GM19395 (cell line): Measurements from ENCODE around the gene OR1A1.
"Not testable (repeated sequence)": the region's sequence is repeated elsewhere in the genome, so short reads cannot be mapped to it uniquely, and the experiment has no call there.

Experiments used
- ATAC-seq: cut with Tn5 transposase; IDR thresholded peaks from one replicate; pipeline ENCODE4 v1.9.1; 2021; ENCODE audit warnings: mild to moderate bottlenecking, moderate library complexity; ENCODE audit not compliant: unreplicated experiment

OR1A1 gene, protein sequence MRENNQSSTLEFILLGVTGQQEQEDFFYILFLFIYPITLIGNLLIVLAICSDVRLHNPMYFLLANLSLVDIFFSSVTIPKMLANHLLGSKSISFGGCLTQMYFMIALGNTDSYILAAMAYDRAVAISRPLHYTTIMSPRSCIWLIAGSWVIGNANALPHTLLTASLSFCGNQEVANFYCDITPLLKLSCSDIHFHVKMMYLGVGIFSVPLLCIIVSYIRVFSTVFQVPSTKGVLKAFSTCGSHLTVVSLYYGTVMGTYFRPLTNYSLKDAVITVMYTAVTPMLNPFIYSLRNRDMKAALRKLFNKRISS

DNA sequence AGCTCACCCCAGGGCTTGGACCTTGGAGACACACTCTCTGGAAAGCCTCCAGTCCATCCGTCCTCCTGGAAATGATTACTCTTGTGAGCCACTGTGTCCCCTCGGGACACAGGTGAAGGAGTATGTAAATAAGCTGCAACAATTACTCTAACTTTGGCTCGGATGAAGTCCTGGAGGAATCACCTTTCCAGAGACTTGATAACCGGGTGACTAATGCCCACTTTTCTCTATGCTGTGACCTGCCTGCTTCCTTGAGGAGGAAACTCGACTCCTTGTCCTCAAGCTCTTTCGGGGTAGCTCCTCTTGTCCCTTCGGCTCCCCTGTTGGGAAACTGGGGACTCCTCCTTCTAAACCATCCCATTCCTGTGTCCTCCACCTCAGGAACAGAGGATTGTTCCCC is at the start of gene OR1A1:
Gene OR1A1 (plus strand): TSS at position 301 of the 400 bp plus-strand sequence. CDS start 7,954 bp downstream, outside the sequence.
- no peak for ATAC-seq

DNA sequence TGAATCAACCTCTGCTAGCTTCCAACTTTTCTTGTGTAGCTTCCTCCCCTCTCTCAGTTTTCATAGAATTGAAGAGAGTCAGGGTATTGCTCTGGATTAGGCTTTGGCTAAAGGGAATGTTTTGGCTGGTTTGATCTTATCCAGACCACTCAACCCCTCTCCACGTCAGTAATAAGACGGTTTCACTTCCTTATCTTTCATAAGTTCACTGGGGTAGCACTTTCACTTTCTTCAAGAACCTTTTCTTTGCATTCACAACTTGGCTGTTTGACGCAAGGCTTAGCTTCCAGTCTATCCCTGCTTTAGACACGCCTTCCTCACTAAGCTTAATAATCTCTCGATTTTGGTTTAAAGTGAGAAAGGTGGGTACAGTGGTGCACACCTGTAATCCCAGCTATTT is 39.9 kb upstream of the OR1A1 start:
- ATAC-seq, result no peak

DNA sequence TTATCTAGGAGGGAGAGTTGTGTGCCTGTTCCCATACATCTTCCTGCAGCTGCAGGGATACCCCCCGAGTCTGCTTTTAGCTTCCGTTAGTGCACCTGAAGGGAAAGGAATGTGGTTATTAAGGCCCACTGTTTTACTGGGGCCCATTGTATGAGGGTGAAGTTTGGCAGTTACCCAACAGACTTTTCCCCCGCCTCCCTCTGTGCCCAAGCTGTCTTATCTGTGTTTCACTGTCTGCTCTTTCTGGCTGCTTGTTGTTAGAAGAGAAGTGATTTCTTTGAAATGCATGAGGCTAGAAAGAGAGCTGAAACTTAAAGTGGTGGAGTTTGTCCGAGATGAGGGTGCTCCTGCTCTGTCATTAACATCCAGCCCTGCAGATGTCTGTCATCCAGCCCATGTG is 17.5 kb upstream of the OR1A1 start:
- ATAC-seq, result no peak

DNA sequence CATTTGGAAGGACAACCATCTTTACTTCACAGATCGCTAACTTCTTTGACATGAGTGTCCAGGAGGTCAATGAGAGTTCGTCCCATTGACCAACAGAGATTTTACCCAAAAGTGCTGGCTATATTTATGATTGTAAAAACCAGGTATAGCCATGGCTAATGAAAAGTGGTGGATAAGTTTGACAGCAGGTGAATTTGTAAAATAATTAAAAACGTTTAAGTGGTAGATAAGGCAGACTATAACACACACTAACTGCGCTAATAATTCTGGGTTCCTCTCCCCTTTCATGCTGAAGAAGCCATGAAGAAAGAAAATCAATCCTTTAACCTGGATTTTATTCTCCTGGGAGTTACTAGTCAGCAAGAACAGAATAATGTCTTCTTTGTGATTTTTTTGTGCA is 10.2 kb upstream of the OR1A1 start, which contains the start of gene OR1A2:
Gene OR1A2 (plus strand): TSS at position 301 of the 400 bp plus-strand sequence. CDS start 0 bp downstream, at position 301.
- ATAC-seq, result no peak

DNA sequence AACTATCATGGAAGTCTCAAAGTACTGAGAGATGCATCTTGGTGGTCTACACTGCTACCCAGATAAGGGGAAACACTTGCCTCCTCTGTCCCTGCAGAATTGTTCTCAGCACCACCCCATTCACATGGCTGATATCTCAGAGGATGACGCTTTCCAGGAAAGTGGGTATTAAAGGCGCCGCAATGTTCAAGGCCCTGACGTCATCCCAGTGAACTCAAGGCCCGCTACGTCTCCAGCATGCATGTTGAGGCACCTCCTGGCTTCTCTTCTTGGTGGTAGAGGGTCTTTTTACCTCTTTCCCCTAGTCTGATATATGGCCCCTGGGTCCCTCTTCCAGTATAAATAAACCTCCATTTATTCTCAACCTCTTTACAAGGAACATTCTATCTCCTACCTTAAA is 1.0 kb downstream of the OR1A1 start:
- ATAC-seq, result no peak

DNA sequence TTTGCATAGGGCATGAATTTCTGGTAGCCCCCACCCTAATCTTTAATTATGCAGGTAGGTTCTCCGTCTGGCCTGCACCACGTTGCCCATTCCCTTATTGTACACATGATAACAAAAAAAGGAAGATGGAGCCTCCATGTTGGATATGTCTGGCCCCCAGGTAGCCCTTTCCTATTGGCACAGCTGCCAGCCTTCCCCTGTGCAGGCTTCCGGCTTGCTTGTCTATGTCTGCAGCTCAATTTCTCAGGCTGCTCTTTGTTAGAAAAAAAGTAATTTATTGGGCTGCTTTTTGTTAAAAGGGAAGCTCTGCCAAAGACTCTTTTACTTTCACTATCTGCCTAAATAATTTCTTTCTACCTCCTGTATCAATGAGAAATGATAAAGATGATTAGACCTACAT is 5.5 kb downstream of the OR1A1 start:
- ATAC-seq, result no peak

DNA sequence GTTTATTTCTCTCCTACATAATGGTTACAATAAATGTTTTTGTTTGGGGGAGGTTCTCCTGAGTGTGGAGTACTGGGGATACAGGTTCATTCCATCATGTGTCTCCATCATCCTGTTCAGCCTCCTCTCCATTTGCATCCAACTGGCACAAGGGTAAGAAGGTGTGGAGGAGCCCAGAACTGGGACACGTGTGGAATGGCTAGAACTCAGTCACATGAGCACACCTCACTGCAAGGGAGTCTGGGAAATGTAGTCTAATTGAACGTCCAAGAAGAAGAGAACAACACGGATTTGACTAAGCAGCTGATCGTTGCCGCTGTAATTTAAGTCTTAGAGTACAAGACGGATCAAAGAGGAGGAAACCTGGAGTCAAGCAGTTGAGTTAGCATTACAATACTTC is 6.1 kb downstream of the OR1A1 start:
- no peak for ATAC-seq

DNA sequence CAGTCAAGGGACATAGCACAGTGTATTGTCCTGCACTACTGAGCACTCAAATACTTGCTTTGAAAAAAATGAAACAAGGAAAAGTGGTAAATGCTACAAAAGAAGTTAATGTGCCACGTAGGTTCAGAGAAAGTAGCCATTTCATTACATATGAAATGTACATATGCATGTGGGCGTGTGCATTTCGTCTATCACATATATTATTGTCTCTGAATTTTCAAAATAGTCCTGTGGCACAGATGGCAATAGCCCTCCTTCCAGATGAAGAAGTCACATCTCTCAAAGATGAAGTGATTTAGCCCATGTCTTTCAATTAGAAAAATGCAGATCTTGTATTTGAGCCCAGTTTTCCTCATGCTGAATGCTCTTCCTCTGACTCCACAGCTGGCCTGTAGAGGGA is 12.5 kb downstream of the OR1A1 start:
- ATAC-seq, result not testable (repeated sequence)

DNA sequence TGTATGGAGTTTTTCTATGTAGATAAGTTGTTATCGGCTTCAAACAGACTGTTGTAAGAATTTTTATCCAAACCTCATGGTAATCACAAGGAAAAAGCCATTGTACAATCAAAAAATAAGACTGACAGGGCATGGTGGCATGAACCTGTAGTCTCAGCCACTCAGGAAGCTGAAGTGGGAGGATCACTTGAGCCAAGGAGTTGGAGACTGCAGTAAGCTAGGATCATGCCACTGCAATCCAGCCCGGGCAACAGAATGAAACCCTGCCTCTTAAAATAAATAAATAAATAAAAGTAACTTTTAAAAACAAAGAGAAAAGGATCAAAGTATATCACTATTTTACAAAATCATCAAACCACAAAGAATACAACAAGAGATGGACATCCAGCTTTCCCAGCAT is 14.4 kb downstream of the OR1A1 start:
- ATAC-seq, result no peak

DNA sequence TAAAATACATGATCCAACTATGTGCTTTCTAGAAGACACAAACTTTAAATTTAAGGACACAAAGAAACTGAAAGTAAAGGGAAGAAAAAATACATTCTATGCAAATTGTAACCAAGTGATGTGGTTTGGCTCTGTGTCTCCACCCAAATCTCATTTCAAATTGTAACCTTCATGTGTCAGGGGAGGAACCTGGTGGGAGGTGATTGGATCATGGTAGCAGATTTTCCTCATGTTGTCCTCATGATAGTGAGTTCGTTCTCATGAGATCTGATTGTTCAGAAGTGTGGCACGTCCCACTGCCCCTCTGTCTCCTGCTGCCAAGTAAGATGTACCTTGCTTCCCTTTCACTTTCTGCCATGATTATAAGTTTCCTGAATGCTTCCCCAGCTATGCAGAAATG is 15.0 kb downstream of the OR1A1 start:
- ATAC-seq, result no peak

DNA sequence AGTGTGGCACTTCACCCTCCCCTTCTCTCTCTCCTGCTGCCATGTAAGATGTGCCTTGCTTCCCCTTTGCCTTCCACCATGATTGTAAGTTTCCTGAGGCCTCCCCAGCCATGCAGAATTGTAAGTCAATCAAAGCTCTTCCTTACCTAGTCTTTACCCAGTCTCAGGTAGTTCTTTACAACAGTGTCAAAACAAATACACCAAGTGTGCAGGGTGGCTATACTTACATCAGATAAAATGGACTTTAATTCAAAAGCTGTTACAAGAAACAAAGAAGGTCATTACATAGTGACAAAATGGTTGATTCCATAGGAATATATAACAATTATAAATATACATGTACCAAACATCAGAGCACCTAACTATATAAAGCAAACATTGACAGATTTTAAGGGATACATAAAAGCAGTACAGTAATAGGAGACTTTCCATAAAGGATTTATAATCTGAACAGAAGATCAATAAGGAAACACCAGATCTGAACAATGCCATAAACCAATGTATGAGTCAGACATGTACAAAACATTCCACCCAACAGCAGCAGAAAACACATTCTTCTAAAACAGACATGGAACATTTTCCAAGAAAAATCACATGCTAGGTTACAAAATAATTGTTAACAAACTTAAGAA is 17.4 kb downstream of the OR1A1 start:
- not testable (repeated sequence) for ATAC-seq

DNA sequence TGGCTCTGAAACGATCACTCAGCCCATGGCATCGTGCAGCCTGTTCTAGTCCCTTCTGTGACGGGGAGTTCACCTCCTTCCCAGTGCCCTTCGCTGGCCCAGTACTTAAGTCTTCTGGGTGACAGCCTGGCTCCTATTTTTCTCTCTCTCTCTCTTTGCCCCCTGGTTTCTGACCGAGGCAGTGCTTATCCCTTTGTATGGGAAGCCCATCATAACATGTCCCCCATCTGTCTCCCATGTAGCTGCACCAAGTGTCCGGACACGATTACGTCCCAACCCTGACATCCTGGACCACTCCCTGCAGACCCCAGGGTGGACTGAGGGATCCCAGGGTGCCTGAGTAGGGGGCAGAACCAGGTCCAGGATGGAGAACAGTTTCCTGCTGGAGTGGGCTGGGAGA is 24.8 kb downstream of the OR1A1 start:
- ATAC-seq, result not testable (repeated sequence)

DNA sequence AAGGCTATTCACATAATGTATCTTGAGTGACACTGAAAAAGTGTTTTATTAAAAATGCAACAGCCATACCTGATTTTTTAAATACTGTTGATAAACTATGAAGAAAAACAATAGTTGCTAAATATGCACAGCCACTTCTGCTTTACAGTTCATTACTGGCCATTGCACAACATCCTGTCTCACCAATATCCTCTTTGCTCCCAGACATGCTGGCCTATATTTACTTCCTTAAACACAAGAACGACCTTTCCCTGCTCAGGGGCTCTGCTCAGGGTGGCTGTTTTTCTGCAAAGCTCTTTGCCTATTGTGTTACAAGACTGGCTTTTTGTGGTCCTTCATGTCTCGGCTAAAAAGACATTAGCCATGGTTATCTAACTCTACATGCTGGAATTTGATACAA is 31.2 kb downstream of the OR1A1 start:
- not testable (repeated sequence) for ATAC-seq

DNA sequence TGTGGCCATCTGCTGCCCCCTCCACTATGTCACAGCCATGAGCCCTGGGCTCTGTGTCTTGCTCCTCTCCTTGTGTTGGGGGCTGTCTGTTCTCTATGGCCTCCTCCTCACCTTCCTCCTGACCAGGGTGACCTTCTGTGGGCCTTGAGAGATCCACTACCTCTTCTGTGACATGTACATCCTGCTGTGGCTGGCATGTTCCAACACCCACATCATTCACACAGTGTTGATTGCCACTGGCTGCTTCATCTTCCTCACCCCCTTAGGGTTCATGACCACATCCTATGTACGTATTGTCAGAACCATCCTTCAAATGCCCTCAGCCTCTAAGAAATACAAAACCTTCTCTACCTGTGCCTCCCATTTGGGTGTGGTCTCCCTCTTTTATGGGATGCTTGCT is 33.6 kb downstream of the OR1A1 start:
- ATAC-seq, result not testable (repeated sequence)

DNA sequence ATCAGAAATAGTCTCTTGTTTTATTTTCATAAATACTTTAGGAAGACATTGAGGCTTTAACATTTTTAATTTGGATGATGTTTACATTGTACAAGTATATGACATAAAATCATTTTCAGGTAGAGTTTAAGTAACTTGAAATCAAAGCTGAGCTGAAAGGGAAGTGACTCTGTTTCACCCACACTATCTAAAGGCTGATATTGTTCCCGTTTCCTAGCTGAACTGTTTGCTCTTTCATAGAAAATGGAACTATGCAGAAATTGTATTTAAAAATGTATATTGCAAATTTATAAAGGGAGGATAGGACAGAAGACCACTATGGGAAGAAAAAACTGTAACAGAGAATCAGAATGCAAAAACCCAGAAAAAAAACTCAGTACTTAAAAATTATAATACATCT is 37.4 kb downstream of the OR1A1 start:
- ATAC-seq, result not testable (repeated sequence)

DNA sequence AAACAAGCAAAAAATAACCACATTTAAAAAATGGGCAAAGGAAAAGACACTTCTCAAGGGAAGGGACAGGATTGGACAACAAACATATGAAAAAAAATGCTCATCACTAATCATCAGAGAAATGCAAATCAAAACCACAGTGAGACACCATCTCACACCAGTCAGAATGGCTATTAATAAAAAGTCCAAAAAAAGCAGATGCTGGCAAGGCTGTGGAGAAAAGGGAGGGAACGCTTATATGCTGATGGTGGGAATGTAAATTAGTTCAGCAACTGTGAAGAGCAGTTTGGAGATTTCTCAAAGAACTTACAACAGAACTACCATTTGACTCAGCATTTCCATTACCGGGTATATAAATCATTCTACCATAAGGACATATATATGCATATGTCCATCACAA is 41.5 kb downstream of the OR1A1 start:
- not testable (repeated sequence) for ATAC-seq

DNA sequence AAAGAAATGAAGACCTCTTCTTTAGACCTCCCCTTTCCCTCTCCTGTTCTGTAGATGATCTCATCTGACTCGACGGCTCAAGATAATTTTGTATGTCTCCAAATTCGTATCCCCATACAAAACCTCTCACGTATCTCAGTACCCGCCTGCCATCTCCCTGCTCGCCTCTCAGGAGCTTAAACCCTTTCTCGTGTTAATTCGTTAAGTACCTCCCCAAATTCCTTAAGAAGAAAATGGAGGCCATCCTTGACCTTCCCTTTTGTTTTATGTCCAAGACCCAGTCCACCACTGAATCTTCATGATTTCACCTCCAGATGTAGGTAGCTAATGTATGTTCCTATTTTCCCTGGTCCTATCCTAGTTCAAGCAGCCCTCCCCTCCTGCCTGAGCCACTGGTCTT is 49.1 kb downstream of the OR1A1 start:
- ATAC-seq, result no peak

DNA sequence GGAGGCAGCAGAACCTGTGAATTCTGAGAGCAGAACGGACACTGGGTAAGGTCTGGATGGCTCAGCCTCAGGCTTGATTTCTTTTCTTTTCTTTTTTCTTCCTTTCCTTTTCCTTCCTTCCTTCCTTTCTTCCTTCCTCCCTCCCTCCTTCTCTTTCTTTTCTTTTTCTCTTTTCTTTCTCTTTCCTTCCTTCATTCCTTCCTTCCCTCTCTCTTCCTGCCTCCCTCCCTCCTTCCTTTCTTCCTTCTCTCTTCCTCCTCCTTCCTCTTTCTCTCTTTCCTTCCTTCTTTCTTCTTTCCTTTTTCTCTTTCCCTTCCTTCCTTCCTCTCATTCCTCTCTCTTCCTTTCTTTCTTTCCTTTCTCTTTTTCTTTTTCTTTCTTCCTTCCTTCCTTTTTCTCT is 52.7 kb downstream of the OR1A1 start:
- ATAC-seq, result no peak

DNA sequence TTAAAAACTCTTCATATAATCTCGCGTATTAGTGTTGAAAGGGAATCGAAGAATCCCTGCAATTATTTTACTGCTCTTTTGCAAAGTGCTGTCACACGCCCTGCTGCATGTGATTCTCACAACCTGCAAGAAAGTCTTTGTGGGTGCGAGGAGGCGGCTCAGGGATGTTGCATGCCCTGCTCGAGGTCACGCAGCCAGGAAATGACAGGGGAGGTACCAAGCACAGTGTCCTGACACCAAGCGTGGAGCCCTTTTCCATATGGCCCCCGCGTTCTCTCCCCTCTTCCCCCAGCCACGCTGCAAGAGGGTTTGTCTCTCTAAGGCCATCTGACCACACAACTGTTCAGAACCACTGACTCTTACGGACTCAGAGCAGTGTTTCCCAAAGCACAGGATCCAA is 53.1 kb downstream of the OR1A1 start:
- ATAC-seq, result no peak
